GM23248 (cell line): ENCODE results near the gene IGSF21.

Experiments used
- EZH2 ChIP-seq: fragments of 200-600 bp; sonication (generic); IDR thresholded peaks from 2 replicates; pipeline ENCODE4 v1.6.1; 2018; ENCODE audit warnings: antibody characterized with exemption, mild to moderate bottlenecking; ENCODE audit not compliant: insufficient read depth, poor library complexity, severe bottlenecking
- EZH2phosphoT487 ChIP-seq: fragments of 200-600 bp; sonication (generic); IDR thresholded peaks from 2 replicates; pipeline ENCODE4 v1.6.1; 2018; ENCODE audit warnings: antibody characterized with exemption, moderate library complexity, mild to moderate bottlenecking, low read depth; ENCODE audit not compliant: insufficient read depth

- TF ChIP-seq EZH2 (no peak), EZH2phosphoT487 (no peak)
Measured at GRCh38 chr1:18342744-18343143, 235.1 kb downstream of the IGSF21 start.
